Measurements from ENCODE around the gene CDYL2. TPM values are rescaled to one million over a fixed set of nuclear protein-coding genes. Genes with fewer than 3 reads are reported as not detected.

CDYL2 gene
- total and polyA plus RNA-seq, 8 donors: 0.60 to 7.3 (median 1.7) TPM

GRCh38 chr16:80848862-80849261, 44.5 kb upstream of the CDYL2 start:
- no peak for DNase-seq
- no peaks in the 10 kb centered on the region for H3K27me3 ChIP-seq
- H3K4me3 ChIP-seq: no peak overlapping the region
- no peaks in the 10 kb centered on the region for H3K36me3 ChIP-seq
- intact Hi-C loops (cut with DNase I; ENCODE audit: low total_unique reads): no loop called here
- H3K4me1 ChIP-seq: no peaks in the 10 kb centered on the region
- 75 to 96% (median 90%) methylated on average over 1 of the region's 1 CpG for WGBS, 5 donors
- TF ChIP-seq POLR2A (IDR thresholded peaks at IDR 0.05): no peak
- TF ChIP-seq, protein P1, sequence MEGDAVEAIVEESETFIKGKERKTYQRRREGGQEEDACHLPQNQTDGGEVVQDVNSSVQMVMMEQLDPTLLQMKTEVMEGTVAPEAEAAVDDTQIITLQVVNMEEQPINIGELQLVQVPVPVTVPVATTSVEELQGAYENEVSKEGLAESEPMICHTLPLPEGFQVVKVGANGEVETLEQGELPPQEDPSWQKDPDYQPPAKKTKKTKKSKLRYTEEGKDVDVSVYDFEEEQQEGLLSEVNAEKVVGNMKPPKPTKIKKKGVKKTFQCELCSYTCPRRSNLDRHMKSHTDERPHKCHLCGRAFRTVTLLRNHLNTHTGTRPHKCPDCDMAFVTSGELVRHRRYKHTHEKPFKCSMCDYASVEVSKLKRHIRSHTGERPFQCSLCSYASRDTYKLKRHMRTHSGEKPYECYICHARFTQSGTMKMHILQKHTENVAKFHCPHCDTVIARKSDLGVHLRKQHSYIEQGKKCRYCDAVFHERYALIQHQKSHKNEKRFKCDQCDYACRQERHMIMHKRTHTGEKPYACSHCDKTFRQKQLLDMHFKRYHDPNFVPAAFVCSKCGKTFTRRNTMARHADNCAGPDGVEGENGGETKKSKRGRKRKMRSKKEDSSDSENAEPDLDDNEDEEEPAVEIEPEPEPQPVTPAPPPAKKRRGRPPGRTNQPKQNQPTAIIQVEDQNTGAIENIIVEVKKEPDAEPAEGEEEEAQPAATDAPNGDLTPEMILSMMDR (IDR thresholded peaks at IDR 0.05): no peak
- TF ChIP-seq EP300 (IDR thresholded peaks at IDR 0.05): no peak
- no peak for TF ChIP-seq POLR2AphosphoS5 (IDR thresholded peaks at IDR 0.05)
- peaks cover 0 to 13% (median 12%) of the 10 kb centered on the region in 4 donors for H3K9me3 ChIP-seq
- no peak overlapping the region for H3K27ac ChIP-seq

- peaks cover 0 to 25% (median 23%) of the 10 kb centered on the region in 4 donors for H3K9me3 ChIP-seq
- H3K4me1 ChIP-seq: no peaks in the 10 kb centered on the region
- DNase-seq: no peak
- H3K27ac ChIP-seq: no peak overlapping the region
- no peaks in the 10 kb centered on the region for H3K27me3 ChIP-seq
- H3K4me3 ChIP-seq: no peak overlapping the region
- intact Hi-C loops (cut with DNase I; ENCODE audit: low total_unique reads): no loop called here
- H3K36me3 ChIP-seq: no peaks in the 10 kb centered on the region
- 56 to 73% (median 64%) methylated on average over 3 of the region's 3 CpGs for WGBS, 5 donors
- TF ChIP-seq POLR2A (IDR thresholded peaks at IDR 0.05) (no peak), POLR2AphosphoS5 (IDR thresholded peaks at IDR 0.05) (no peak), EP300 (IDR thresholded peaks at IDR 0.05) (no peak)
- TF ChIP-seq, protein P1 (IDR thresholded peaks at IDR 0.05): no peak
Measured at GRCh38 chr16:80846680-80847079, 42.3 kb upstream of the CDYL2 start.

DNA sequence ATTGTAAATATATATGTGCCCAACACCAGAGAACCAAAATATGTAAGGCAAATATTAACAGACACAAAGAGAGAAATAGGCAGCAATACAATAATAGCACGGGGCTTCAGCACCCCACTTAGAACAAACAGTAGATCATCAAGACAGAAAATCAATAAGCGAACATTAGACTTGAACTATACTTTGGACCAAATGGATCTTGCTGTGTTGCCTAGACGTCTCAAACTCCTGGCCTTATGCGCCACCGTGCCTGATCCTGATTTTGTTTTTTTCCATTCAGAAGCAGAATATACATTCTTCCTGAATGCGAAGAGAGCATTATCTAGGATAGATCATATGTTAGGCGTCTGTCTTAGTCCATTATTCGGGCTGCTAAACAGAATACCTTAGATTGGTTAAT, 41.9 kb upstream of the CDYL2 start:
- DNase-seq: no peak
- intact Hi-C loops (cut with DNase I; ENCODE audit: low total_unique reads): no loop called here
- no peak overlapping the region for H3K27ac ChIP-seq
- H3K4me3 ChIP-seq: no peak overlapping the region
- 70 to 77% (median 76%) methylated on average over 8 of the region's 8 CpGs for WGBS, 5 donors
- no peaks in the 10 kb centered on the region for H3K4me1 ChIP-seq
- no peaks in the 10 kb centered on the region for H3K27me3 ChIP-seq
- TF ChIP-seq POLR2A (IDR thresholded peaks at IDR 0.05) (no peak), EP300 (IDR thresholded peaks at IDR 0.05) (no peak), POLR2AphosphoS5 (IDR thresholded peaks at IDR 0.05) (no peak)
- TF ChIP-seq, protein P1 (IDR thresholded peaks at IDR 0.05): no peak
- H3K36me3 ChIP-seq: no peaks in the 10 kb centered on the region
- H3K9me3 ChIP-seq: peaks cover 0 to 26% (median 24%) of the 10 kb centered on the region in 4 donors

- Histone ChIP-seq H3K9me3 (peaks cover 0 to 31% (median 24%) of the 10 kb centered on the region in 4 donors), H3K36me3 (no peaks in the 10 kb centered on the region), H3K4me1 (no peaks in the 10 kb centered on the region), H3K4me3 (no peak overlapping the region), H3K27me3 (no peaks in the 10 kb centered on the region), H3K27ac (no peak overlapping the region)
- intact Hi-C loops (cut with DNase I; ENCODE audit: low total_unique reads): no loop called here
- no peak for TF ChIP-seq POLR2A (IDR thresholded peaks at IDR 0.05)
- TF ChIP-seq EP300 (IDR thresholded peaks at IDR 0.05): no peak
- WGBS, 5 donors: 78 to 95% (median 88%) methylated on average over 1 of the region's 1 CpG
- no peak for DNase-seq
Measured at GRCh38 chr16:80844395-80844794, 40.0 kb upstream of the CDYL2 start.

- no peaks in the 10 kb centered on the region for H3K36me3 ChIP-seq
- no peak overlapping the region for H3K27ac ChIP-seq
- DNase-seq: no peak
- H3K4me1 ChIP-seq: no peaks in the 10 kb centered on the region
- intact Hi-C loops (cut with DNase I; ENCODE audit: low total_unique reads): no loop called here
- no peak overlapping the region for H3K4me3 ChIP-seq
- H3K9me3 ChIP-seq: peaks cover 0 to 31% (median 24%) of the 10 kb centered on the region in 4 donors
- H3K27me3 ChIP-seq: no peaks in the 10 kb centered on the region
- TF ChIP-seq, protein P1 (IDR thresholded peaks at IDR 0.05): no peak
- TF ChIP-seq POLR2A (IDR thresholded peaks at IDR 0.05) (no peak), EP300 (IDR thresholded peaks at IDR 0.05) (no peak)
Measured at GRCh38 chr16:80841231-80841630, 36.8 kb upstream of the CDYL2 start.

Measured in stomach (tissue), 9 donors.